ENCODE data around the gene APOC4.
A peak's percentile ranks its signal among the peaks of the same experiment; 100 is the strongest.

APOC4 gene

DNA sequence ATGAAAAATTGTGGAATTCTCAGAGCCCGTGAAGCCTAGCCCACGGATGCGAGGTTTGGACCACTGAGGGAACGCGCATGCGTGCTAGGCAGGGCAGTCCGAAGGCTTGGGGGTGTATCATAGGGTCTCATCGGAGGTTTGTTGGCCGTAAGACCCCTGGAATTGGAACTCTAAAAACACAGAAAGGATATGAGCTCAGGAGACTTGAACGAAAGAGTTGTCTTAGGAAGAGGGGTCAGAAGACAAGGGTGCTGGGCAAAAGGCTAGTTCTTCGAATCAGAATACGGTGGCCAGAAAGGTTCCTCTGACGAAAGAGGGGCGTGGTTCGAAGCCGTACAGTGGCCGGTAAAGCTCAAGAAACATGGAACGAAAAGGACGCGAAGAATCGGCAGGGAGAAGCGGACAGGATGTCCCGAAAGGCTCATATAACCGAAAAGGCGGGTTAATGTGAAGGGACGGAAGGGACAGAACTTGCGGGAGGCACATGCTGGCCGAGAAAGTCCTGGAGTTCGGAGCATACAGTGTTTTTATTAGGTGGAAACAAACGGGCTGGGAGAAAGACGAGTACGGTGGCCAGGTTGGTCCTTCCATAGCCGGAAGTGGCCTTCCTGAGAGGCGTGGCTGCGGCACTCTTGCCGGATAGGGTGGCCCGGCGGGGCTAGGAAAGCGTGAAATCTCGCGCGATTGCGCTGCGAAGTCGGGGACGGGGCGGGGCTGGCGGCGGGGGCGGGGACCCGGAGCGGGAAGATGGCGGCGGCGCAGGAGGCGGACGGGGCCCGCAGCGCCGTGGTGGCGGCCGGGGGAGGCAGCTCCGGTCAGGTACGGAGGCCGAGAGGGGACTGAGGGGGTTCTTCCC, 12.8 kb downstream of the APOC4 start, which contains the start of gene CLPTM1:
CLPTM1 (plus strand) TSS at position 732 of the 856 bp plus-strand sequence; CDS start at position 748, 16 bp downstream.
- peak; percentile 97 for DNase-seq (ENCODE audit: low read depth)
- peak within 1 kb of the TSS; percentile 99 for H3K4me3 ChIP-seq (ENCODE audit: low read length)
- no peak for TF ChIP-seq CTCF (IDR thresholded peaks at IDR 0.05; ENCODE audit: insufficient read depth, low read depth, low read length, missing control alignments)

DNA sequence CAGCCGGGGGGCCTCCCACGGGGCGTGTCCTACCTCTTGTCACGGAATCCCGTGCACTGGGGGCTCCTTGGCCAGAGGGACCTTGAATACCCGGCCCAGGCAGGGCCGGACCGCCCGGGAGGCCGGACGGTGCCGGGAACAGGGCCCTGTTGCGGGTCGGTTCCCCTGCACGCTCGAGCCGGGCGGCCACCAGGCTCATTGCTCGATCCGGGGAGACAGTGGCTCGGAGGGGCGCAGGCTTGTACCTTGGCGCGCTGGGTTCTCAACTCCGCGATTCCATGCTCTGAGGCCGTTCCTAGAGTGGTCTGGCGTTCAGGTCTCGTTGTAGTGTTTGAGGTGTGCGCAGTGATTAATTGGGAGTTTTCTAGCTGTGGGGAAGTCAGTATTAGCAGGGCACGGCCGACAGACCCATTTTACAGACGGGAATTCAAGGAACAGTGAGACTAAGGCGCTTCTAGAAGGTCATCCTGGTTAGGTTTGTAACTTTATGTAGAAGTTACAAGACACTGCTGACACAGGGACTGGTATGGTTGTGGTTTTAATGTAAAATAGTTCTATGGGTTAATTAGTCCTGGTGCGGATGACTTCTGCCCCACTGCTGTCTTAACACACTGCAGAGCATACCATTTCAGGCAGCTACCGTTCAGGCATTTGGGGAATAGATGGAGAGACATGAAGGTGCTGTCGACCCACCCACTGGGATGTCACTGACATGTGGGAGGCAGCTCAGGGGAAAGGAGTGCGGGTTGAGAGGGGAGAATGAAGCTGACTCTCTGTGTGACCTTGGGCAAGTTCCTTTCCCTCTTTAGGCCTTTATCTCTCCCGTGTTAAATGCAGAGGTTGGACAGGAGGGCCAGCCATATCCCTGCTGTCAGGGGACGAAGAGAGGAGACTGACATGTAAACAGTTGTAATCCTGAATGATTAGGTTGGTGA, 13.7 kb downstream of the APOC4 start:
- peak overlapping the region; percentile 99 for H3K4me3 ChIP-seq (ENCODE audit: low read length)
- peak; percentile 18 for DNase-seq (ENCODE audit: low read depth)
- TF ChIP-seq CTCF (IDR thresholded peaks at IDR 0.05; ENCODE audit: insufficient read depth, low read depth, low read length, missing control alignments) = no peak

DNA sequence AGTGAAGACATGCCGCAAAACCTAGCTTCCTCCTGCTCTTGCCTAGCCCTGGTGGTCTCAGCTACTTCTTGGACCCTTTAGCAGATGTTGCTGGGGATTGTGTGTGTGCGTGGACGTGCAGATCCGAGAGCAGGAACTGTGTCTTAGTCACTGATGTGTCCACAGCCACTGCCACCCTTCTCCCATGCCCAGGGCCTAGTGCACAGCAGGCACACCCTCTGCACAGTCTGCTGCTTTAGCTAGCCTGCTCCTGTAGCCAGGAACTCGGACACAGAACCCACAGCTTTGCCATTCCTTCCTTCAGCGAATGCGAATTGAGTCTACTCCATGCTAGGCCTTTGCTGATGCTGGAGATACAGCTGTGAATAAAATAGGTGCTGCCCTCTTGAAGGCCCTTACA, 15.5 kb downstream of the APOC4 start:
- no peak for TF ChIP-seq CTCF (IDR thresholded peaks at IDR 0.05; ENCODE audit: insufficient read depth, low read depth, low read length, missing control alignments)
- peak; percentile 11 for DNase-seq (ENCODE audit: low read depth)
- no peak overlapping the region for H3K4me3 ChIP-seq (ENCODE audit: low read length)

DNA sequence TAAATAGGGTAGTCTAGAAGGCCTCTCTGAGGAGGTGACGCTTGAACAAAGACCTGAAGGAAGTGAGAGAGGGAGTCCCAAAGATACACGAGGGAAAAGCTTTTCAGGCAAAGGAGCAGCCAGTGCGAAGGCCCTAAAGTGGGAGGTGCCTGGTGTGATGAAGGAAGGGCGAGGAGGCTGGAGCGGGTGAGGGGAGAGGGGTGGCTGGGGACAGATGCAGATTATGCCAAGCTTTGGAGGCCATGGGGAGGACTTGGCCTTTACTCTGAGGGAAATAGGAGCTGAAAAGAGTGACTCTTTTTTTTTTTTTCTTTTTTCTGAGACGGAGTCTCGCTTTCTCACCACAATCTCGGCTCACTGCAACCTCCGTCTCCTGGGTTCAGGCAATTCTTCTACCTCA, 16.1 kb downstream of the APOC4 start:
- DNase-seq (ENCODE audit: low read depth) = no peak
- H3K4me3 ChIP-seq (ENCODE audit: low read length) = no peak overlapping the region
- no peak for TF ChIP-seq CTCF (IDR thresholded peaks at IDR 0.05; ENCODE audit: insufficient read depth, low read depth, low read length, missing control alignments)

DNA sequence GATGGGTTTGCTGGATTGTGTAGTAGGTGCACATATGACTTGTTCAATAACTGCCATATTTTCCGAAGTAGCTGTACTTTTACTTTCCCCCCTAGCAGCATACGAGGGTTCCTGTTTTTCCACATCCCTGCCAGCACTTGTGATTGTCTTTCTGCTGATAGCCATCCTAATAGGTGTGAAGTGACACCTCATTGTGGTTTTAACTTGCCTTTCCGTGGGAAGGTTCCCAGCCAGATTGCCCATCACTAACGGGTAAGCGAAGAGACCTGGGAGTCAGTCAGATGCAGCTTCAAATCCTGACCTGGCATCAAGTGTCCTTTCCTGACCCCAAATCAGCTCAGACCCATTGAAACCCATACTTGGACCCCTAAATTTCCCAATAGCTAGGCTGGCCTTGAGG, 17.7 kb downstream of the APOC4 start:
- no peak overlapping the region for H3K4me3 ChIP-seq (ENCODE audit: low read length)
- no peak for DNase-seq (ENCODE audit: low read depth)
- no peak for TF ChIP-seq CTCF (IDR thresholded peaks at IDR 0.05; ENCODE audit: insufficient read depth, low read depth, low read length, missing control alignments)

DNA sequence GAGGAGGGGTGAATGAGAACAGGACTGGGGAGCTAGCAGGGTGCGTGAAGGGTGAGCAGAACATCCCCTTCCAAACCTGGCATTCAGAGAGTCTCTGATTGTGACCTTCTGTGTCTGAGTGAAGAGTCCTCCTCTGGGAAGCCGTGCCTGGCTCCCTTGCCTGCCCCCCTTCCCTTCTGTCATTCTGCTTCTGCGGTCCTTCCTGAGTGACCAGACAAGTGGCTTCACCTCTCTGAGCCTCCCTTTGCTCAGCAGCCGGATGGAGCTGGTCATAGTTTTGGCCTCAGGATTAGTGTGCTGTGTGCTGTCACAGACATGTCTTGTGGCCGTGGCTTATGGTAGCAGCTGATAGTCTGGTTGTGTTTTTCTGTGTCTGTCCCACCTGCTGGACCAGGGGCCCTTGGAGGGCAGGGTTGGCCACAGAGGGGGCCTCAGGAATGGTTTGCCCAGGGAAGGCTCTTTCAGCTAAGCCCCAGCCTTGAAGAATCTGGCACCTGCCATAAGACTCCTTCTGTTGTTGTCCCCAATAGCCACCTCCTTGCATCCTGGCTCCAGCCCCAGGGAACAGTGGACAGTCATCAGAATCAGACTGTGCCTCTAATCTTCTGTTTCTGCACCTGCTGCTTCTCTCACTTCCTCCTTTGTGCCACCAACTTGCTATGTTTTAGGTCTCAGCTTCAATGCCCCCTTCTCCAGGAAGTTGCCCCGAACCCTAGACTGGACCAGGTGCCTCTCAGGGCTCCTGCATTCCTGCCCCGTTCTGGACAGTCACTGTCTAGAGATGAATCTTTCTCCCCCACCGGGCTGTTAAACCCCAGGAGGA, 19.1 kb downstream of the APOC4 start:
- no peak overlapping the region for H3K4me3 ChIP-seq (ENCODE audit: low read length)

More for the DNA sequence above, 19.1 kb downstream of the APOC4 start:
- DNase-seq (ENCODE audit: low read depth) = no peak
- no peak for TF ChIP-seq CTCF (IDR thresholded peaks at IDR 0.05; ENCODE audit: insufficient read depth, low read depth, low read length, missing control alignments)

All from epithelial cell of esophagus (primary cell).